IMR-90 (cell line): ENCODE results near the gene CGA. TPM values are rescaled to one million over a fixed set of nuclear protein-coding genes. Genes with fewer than 3 reads are reported as not detected.

Source experiments
- ATAC-seq: fragments of 200-7000 bp; cut with Tn5 transposase; 2 replicates; pipeline ENCODE4 v1.9.1; 2020; ENCODE audit warnings: low read depth, mild to moderate bottlenecking, moderate library complexity
- BruUV-seq: library from RNA; stranded (reverse); fragments of 400-500 nt; replicated peaks from 2 replicates; lab custom pipeline; 2021; lab: Mats Ljungman, UMichigan
- CTCF ChIA-PET: fragments of 300-600 bp; formaldehyde crosslinking; extraction: SDS; loops from one replicate; lab custom pipeline; 2021; ENCODE audit warnings: antibody characterized with exemption; lab: Yijun Ruan, JAX
- POLR2A ChIA-PET: fragments of 300-600 bp; sonication (Branson Sonifier 250); formaldehyde crosslinking; loops from one replicate; lab custom pipeline; 2022; ENCODE audit warnings: antibody characterized with exemption; ENCODE audit not compliant: unreplicated experiment; lab: Charles Lee
- DNase-seq: peaks from one replicate; pipeline ENCODE4 v3.0.0; 2013
- H2AFZ ChIP-seq: replicated peaks from 2 replicates; pipeline ENCODE3; 2013; ENCODE audit warnings: low read length, mild to moderate bottlenecking; ENCODE audit not compliant: poor library complexity
- H2AK5ac ChIP-seq: 2 replicates; pipeline ENCODE4 v1.6.1; 2013; ENCODE audit warnings: low read depth, low read length, inconsistent platforms
- H2AK9ac ChIP-seq: replicated peaks from 2 replicates; pipeline ENCODE3; 2013; ENCODE audit warnings: mild to moderate bottlenecking, low read depth, low read length, moderate library complexity; ENCODE audit not compliant: poor library complexity
- H2BK120ac ChIP-seq: 2 replicates; pipeline ENCODE4 v1.6.1; 2013; ENCODE audit warnings: low read depth, low read length, inconsistent platforms
- H2BK15ac ChIP-seq: 3 replicates; pipeline ENCODE4 v1.6.1; 2013; ENCODE audit warnings: low read depth, low read length, inconsistent platforms
- H2BK20ac ChIP-seq: 2 replicates; pipeline ENCODE4 v1.6.1; 2013; ENCODE audit warnings: low read depth, mild to moderate bottlenecking, inconsistent platforms, low read length, moderate library complexity
- H2BK5ac ChIP-seq: 2 replicates; pipeline ENCODE4 v1.6.1; 2013; ENCODE audit warnings: mild to moderate bottlenecking, low read depth, low read length, inconsistent platforms; ENCODE audit not compliant: poor library complexity, severe bottlenecking
- H3K14ac ChIP-seq: replicated peaks from 2 replicates; pipeline ENCODE4 v1.6.1; 2013; ENCODE audit warnings: low read depth, low read length, inconsistent platforms
- H3K18ac ChIP-seq: 2 replicates; pipeline ENCODE4 v1.6.1; 2013; ENCODE audit warnings: low read depth, low read length, control low read depth
- H3K23ac ChIP-seq: 2 replicates; pipeline ENCODE4 v1.6.1; 2013; ENCODE audit warnings: low read depth, low read length, inconsistent platforms
- H3K27ac ChIP-seq: 2 replicates; pipeline ENCODE4 v1.5.1; 2013; ENCODE audit warnings: mild to moderate bottlenecking, control low read depth, low read length; ENCODE audit not compliant: insufficient read depth
- H3K27me3 ChIP-seq: 2 replicates; pipeline ENCODE4 v1.6.1; 2013; ENCODE audit warnings: low read length; ENCODE audit not compliant: control insufficient read depth, insufficient read depth
- H3K36me3 ChIP-seq: 2 replicates; pipeline ENCODE4 v1.6.1; 2013; ENCODE audit warnings: low read length, mixed read lengths; ENCODE audit not compliant: control insufficient read depth, insufficient read depth
- H3K4ac ChIP-seq: 2 replicates; pipeline ENCODE4 v1.6.1; 2013; ENCODE audit warnings: low read depth, low read length, inconsistent platforms
- H3K4me1 ChIP-seq: 2 replicates; pipeline ENCODE4 v1.6.1; 2013; ENCODE audit warnings: low read length, mixed read lengths; ENCODE audit not compliant: control insufficient read depth, insufficient read depth
- H3K4me2 ChIP-seq: 2 replicates; pipeline ENCODE4 v1.6.1; 2013; ENCODE audit warnings: low read depth, mild to moderate bottlenecking, control low read depth, low read length, moderate library complexity
- H3K4me3 ChIP-seq: 2 replicates; pipeline ENCODE4 v1.5.1; 2013; ENCODE audit warnings: low read depth, mild to moderate bottlenecking, control low read depth, low read length, moderate library complexity; ENCODE audit not compliant: insufficient read depth
- H3K56ac ChIP-seq: 2 replicates; pipeline ENCODE4 v1.6.1; 2013; ENCODE audit warnings: low read length, inconsistent platforms; ENCODE audit not compliant: insufficient read depth; ENCODE audit errors: extremely low read depth
- H3K79me1 ChIP-seq, 2 experiments: 2 replicates each; pipeline ENCODE4 v1.6.1; 2013; ENCODE audit warnings: low read length in 2 of 2, inconsistent platforms in 1 of 2, low read depth in 1 of 2
- H3K9ac ChIP-seq: 2 replicates; pipeline ENCODE4 v1.6.1; 2013; ENCODE audit warnings: low read depth, low read length, control low read depth
- H3K9me1 ChIP-seq: 2 replicates; pipeline ENCODE4 v1.6.1; 2013; ENCODE audit warnings: low read length, inconsistent platforms; ENCODE audit not compliant: insufficient read depth
- H3K9me3 ChIP-seq: 2 replicates; pipeline ENCODE4 v1.6.1; 2013; ENCODE audit warnings: low read length; ENCODE audit not compliant: control insufficient read depth, insufficient read depth
- H4K20me1 ChIP-seq: 2 replicates; pipeline ENCODE4 v1.6.1; 2013; ENCODE audit warnings: low read length, inconsistent platforms; ENCODE audit not compliant: insufficient read depth
- H4K5ac ChIP-seq: 2 replicates; pipeline ENCODE4 v1.6.1; 2013; ENCODE audit warnings: mild to moderate bottlenecking, low read depth, low read length, control low read depth
- H4K8ac ChIP-seq, 2 experiments: 2 replicates each; pipeline ENCODE4 v1.6.1; 2013; ENCODE audit warnings: low read depth in 2 of 2, low read length in 2 of 2, control low read depth in 1 of 2, inconsistent platforms in 1 of 2
- H4K91ac ChIP-seq: 2 replicates; pipeline ENCODE4 v1.6.1; 2013; ENCODE audit warnings: low read depth, low read length, inconsistent platforms; ENCODE audit not compliant: insufficient read depth
- BHLHE40 ChIP-seq: fragments of 150-350 bp; IDR thresholded peaks from 2 replicates; pipeline ENCODE4 v1.6.1; 2016; ENCODE audit warnings: mild to moderate bottlenecking, low read depth, low read length
- CEBPB ChIP-seq: IDR thresholded peaks from 2 replicates; pipeline ENCODE4 v1.6.1; 2012; ENCODE audit warnings: low read depth, low read length, improper control_type of control experiment
- CHD1 ChIP-seq: IDR thresholded peaks from 2 replicates; pipeline ENCODE4 v1.6.1; 2012; ENCODE audit warnings: low read depth, low read length, improper control_type of control experiment
- CTCF ChIP-seq: conservative IDR thresholded peaks from 2 replicates; pipeline ENCODE4 v1.5.1; 2012; ENCODE audit warnings: mild to moderate bottlenecking, low read depth, low read length, improper control_type of control experiment
- ELK1 ChIP-seq: fragments of 150-350 bp; IDR thresholded peaks from 2 replicates; pipeline ENCODE4 v1.6.1; 2016; ENCODE audit warnings: low read depth, mild to moderate bottlenecking, low read length, moderate library complexity, borderline replicate concordance
- FOS ChIP-seq: fragments of 150-350 bp; IDR thresholded peaks from 2 replicates; pipeline ENCODE4 v1.6.1; 2016; ENCODE audit warnings: low read depth, low read length
- MAFK ChIP-seq: IDR thresholded peaks from 2 replicates; pipeline ENCODE4 v1.6.1; 2012; ENCODE audit warnings: low read depth, low read length, improper control_type of control experiment
- MAZ ChIP-seq: IDR thresholded peaks from 2 replicates; pipeline ENCODE4 v1.6.1; 2012; ENCODE audit warnings: low read depth, mild to moderate bottlenecking, low read length, improper control_type of control experiment, moderate library complexity, borderline replicate concordance
- MXI1 ChIP-seq: IDR thresholded peaks from 2 replicates; pipeline ENCODE4 v1.6.1; 2012; ENCODE audit warnings: low read depth, mild to moderate bottlenecking, low read length, moderate library complexity, borderline replicate concordance
- NFE2L2 ChIP-seq: fragments of 150-350 bp; IDR thresholded peaks from 2 replicates; pipeline ENCODE4 v1.6.1; 2016; ENCODE audit warnings: low read depth, mild to moderate bottlenecking, low read length
- POLR2A ChIP-seq: IDR thresholded peaks from 2 replicates; pipeline ENCODE4 v1.6.1; 2012; ENCODE audit warnings: mild to moderate bottlenecking, low read depth, low read length
- RAD21 ChIP-seq: IDR thresholded peaks from 2 replicates; pipeline ENCODE4 v1.6.1; 2012; ENCODE audit warnings: low read length, improper control_type of control experiment
- RCOR1 ChIP-seq: IDR thresholded peaks from 2 replicates; pipeline ENCODE4 v1.6.1; 2012; ENCODE audit warnings: mild to moderate bottlenecking, low read length, improper control_type of control experiment; ENCODE audit not compliant: insufficient replicate concordance
- RFX5 ChIP-seq: IDR thresholded peaks from 2 replicates; pipeline ENCODE4 v1.8.0; 2012; ENCODE audit warnings: low read depth, mild to moderate bottlenecking, low read length, moderate library complexity
- SMC3 ChIP-seq: fragments of 150-350 bp; IDR thresholded peaks from 2 replicates; pipeline ENCODE4 v1.6.1; 2016; ENCODE audit warnings: low read depth, mild to moderate bottlenecking, antibody characterized with exemption, low read length, moderate library complexity
- USF2 ChIP-seq: fragments of 150-350 bp; IDR thresholded peaks from 2 replicates; pipeline ENCODE4 v1.6.1; 2017; ENCODE audit warnings: mild to moderate bottlenecking, antibody characterized with exemption, low read length, low read depth
- WGBS, 2 experiments: methylation state at CpG; one replicate each; pipeline versions ENCODE4 v1.1.5 to v1.1.7; 2013; ENCODE audit warnings: missing lambda C conversion rate in 2 of 2; ENCODE audit not compliant: insufficient read length in 1 of 2; ENCODE audit errors: extremely low coverage in 2 of 2; 5-methylcytosine and 5-hydroxymethylcytosine counted together
- dilution Hi-C: fragments of 300-500 bp; cut with HindIII; formaldehyde crosslinking; loops from one replicate; pipeline ENCODE4 v1.14.3; 2018; ENCODE audit warnings: low sequenced_read_pairs; ENCODE audit not compliant: unreplicated experiment
- in situ Hi-C: fragments of 300-500 bp; cut with MboI; formaldehyde crosslinking; loops from 3 replicates; pipeline ENCODE4 v1.14.3; 2019; ENCODE audit warnings: low sequenced_read_pairs, inconsistent platforms, mixed read lengths
- intact Hi-C: fragments of 100-400 bp; cut with micrococcal nuclease; formaldehyde crosslinking; loops from 2 replicates; pipeline ENCODE4 v1.10.0; 2022
- polyA plus RNA-seq, 3 experiments: library from polyadenylated mRNA; depleted of rRNA; stranded (reverse); fragments of >200 nt; gene quantifications; 2 replicates each; pipeline ENCODE4 v1.2.3, GENCODE V29; 2012; ENCODE audit warnings: low replicate concordance in 1 of 3
- total RNA-seq: library from RNA; depleted of rRNA; stranded (reverse); fragments of >200 nt; gene quantifications from 2 replicates; pipeline ENCODE4 v1.2.3, GENCODE V29; 2012

CGA gene
- total and polyA plus RNA-seq, 2 of the 4 experiments (the other 2 are of a cell fraction): 0.15 TPM; not detected in 1

GRCh38 chr6:87075168-87075567 is 19.7 kb downstream of the CGA start:
- Histone ChIP-seq H2BK120ac (no peak overlapping the region), H3K4ac (no peak overlapping the region), H3K9me1 (no peaks in the 10 kb centered on the region), H3K4me3 (no peak overlapping the region), H4K91ac (no peak overlapping the region), H3K18ac (no peak overlapping the region), H2AFZ (no peak overlapping the region), H3K79me1 (no peaks in the 10 kb centered on the region), H3K9ac (no peak overlapping the region), H3K4me1 (no peaks in the 10 kb centered on the region), H4K5ac (no peak overlapping the region), H3K23ac (no peak overlapping the region), H2BK15ac (no peak overlapping the region), H2BK5ac (no peak overlapping the region), H4K20me1 (no peaks in the 10 kb centered on the region), H4K8ac (no peak overlapping the region), H3K14ac (no peak overlapping the region), H2AK5ac (no peak overlapping the region), H3K4me2 (no peak overlapping the region), H2AK9ac (no peak overlapping the region), H3K27me3 (peaks cover 5% of the 10 kb centered on the region), H2BK20ac (no peak overlapping the region), H3K9me3 (no peaks in the 10 kb centered on the region), H3K56ac (no peak overlapping the region), H3K27ac (no peak overlapping the region), H3K36me3 (no peaks in the 10 kb centered on the region)
- TF ChIP-seq MAZ: no peak
- TF ChIP-seq POLR2A: no peak
- TF ChIP-seq FOS: no peak
- TF ChIP-seq RAD21: no peak
- no peak for TF ChIP-seq SMC3
- TF ChIP-seq NFE2L2: no peak
- no peak for TF ChIP-seq CHD1
- no peak for TF ChIP-seq RFX5
- no peak for TF ChIP-seq CTCF
- TF ChIP-seq ELK1: no peak
- no peak for TF ChIP-seq BHLHE40
- no peak for TF ChIP-seq RCOR1
- no peak for TF ChIP-seq CEBPB
- no peak for TF ChIP-seq MXI1
- no peak for TF ChIP-seq USF2
- TF ChIP-seq MAFK: no peak
- dilution Hi-C loops (no loop called here), intact Hi-C loops (no loop called here), in situ Hi-C loops (no loop called here)
- ChIA-PET CTCF (no interaction called here), POLR2A (no interaction called here)
- BruUV-seq: no TSS peak
- no peak for DNase-seq
- 43% methylated on average over 1 of the region's 2 CpGs; no CpG with 5 or more reads in 1 of the 2 experiments for WGBS, 2 experiments
- no peak for ATAC-seq
